HG03039 (cell line): ENCODE results near the gene LRRC39.

Source experiments
- ATAC-seq: cut with Tn5 transposase; IDR thresholded peaks from one replicate; pipeline ENCODE4 v1.9.1; 2021; ENCODE audit warnings: mild to moderate bottlenecking, moderate library complexity; ENCODE audit not compliant: unreplicated experiment

LRRC39 gene

GRCh38 chr1:100151679-100152078, 26.4 kb downstream of the LRRC39 start:
- ATAC-seq = no peak

- ATAC-seq = no peak
These were observed 30.2 kb downstream of the LRRC39 start for GRCh38 chr1:100147875-100148274.

GRCh38 chr1:100146958-100147357, 31.1 kb downstream of the LRRC39 start:
- ATAC-seq = no peak

- no peak for ATAC-seq
These were observed 32.9 kb downstream of the LRRC39 start for GRCh38 chr1:100145116-100145515.

GRCh38 chr1:100142343-100142742, 35.7 kb downstream of the LRRC39 start:
- no peak for ATAC-seq

- no peak for ATAC-seq
These were observed 36.9 kb downstream of the LRRC39 start for GRCh38 chr1:100141192-100141591.

- ATAC-seq = no peak
These were observed 40.5 kb downstream of the LRRC39 start for GRCh38 chr1:100137602-100138001.

- no peak for ATAC-seq
These were observed 43.2 kb downstream of the LRRC39 start for GRCh38 chr1:100134872-100135271.

- ATAC-seq = peak; percentile 85
These were observed 45.2 kb downstream of the LRRC39 start, which contains the start of the genes SASS6 and TRMT13 for GRCh38 chr1:100132566-100133477. SASS6 (minus strand) TSS chr1:100132930; CDS start chr1:100132814, 116 bp downstream. TRMT13 (plus strand) TSS chr1:100133163; CDS start chr1:100133169, 6 bp downstream.

GRCh38 chr1:100131623-100132022, 46.4 kb downstream of the LRRC39 start:
- no peak for ATAC-seq

GRCh38 chr1:100130552-100131077, 47.4 kb downstream of the LRRC39 start:
- ATAC-seq = no peak

GRCh38 chr1:100127226-100127625, 50.8 kb downstream of the LRRC39 start:
- no peak for ATAC-seq

GRCh38 chr1:100122177-100122576, 55.9 kb downstream of the LRRC39 start:
- no peak for ATAC-seq

- ATAC-seq = no peak
These were observed 62.5 kb downstream of the LRRC39 start for GRCh38 chr1:100115524-100115923.

- ATAC-seq = no peak
These were observed 68.4 kb downstream of the LRRC39 start for GRCh38 chr1:100109554-100110066.

- ATAC-seq = no peak
These were observed 70.4 kb downstream of the LRRC39 start for GRCh38 chr1:100107696-100108095.

GRCh38 chr1:100101564-100101963, 76.5 kb downstream of the LRRC39 start:
- no peak for ATAC-seq

- no peak for ATAC-seq
These were observed 77.9 kb downstream of the LRRC39 start for GRCh38 chr1:100100202-100100601.
